ENCODE results near the gene GJD3.

- TF ChIP-seq CTCF (IDR thresholded peaks at IDR 0.05; ENCODE audit: insufficient read depth, low read length) = no peak
- no peak for TF ChIP-seq GABPA (IDR thresholded peaks at IDR 0.05; ENCODE audit: low read depth)
- TF ChIP-seq POLR2AphosphoS5 (IDR thresholded peaks at IDR 0.05; ENCODE audit: low read depth) = no peak
Measured at GRCh38 chr17:40364906-40365305, 369 bp upstream of the GJD3 start.
